HepG2 (cell line): ENCODE measurements around the gene RAPGEF5. TPM values are rescaled to one million over a fixed set of nuclear protein-coding genes. Genes with fewer than 3 reads are reported as not detected.

Experiments
- ATF1 ChIP-seq: IDR thresholded peaks from 2 replicates; pipeline ENCODE4 v1.6.1; 2016; ENCODE audit warnings: mild to moderate bottlenecking, control low read depth
- ELF4 ChIP-seq: sonication (generic); formaldehyde crosslinking; IDR thresholded peaks from 2 replicates; pipeline ENCODE4 v1.5.0; 2020; ENCODE audit warnings: missing genetic modification reagents, mild to moderate bottlenecking, moderate library complexity, borderline replicate concordance
- HDAC1 ChIP-seq: sonication (generic); formaldehyde crosslinking; IDR thresholded peaks from 2 replicates; pipeline ENCODE4 v1.5.1; 2020; ENCODE audit warnings: mild to moderate bottlenecking, missing genetic modification reagents
- REXO4 ChIP-seq: sonication (generic); formaldehyde crosslinking; IDR thresholded peaks from 2 replicates; pipeline ENCODE4 v1.8.0; 2022; ENCODE audit warnings: missing genetic modification reagents, mild to moderate bottlenecking, borderline replicate concordance
- TOPORS ChIP-seq: sonication (generic); formaldehyde crosslinking; IDR thresholded peaks from 2 replicates; pipeline ENCODE4 v1.8.0; 2023; ENCODE audit warnings: mild to moderate bottlenecking, missing genetic modification reagents
- XBP1 ChIP-seq: sonication (generic); formaldehyde crosslinking; IDR thresholded peaks from 2 replicates; pipeline ENCODE4 v1.5.0; 2020; ENCODE audit warnings: missing genetic modification reagents
- YEATS2 ChIP-seq: sonication (generic); formaldehyde crosslinking; IDR thresholded peaks from 2 replicates; pipeline ENCODE4 v1.4.0; 2020; ENCODE audit warnings: missing genetic modification reagents, borderline replicate concordance
- ZMYM2 ChIP-seq: sonication (generic); formaldehyde crosslinking; IDR thresholded peaks from 2 replicates; pipeline ENCODE4 v1.8.0; 2022; ENCODE audit warnings: mild to moderate bottlenecking, missing genetic modification reagents
- ZNF24 ChIP-seq: fragments of 450-650 bp; IDR thresholded peaks from 2 replicates; pipeline ENCODE4 v1.6.1; 2017; ENCODE audit warnings: antibody characterized with exemption, mild to moderate bottlenecking
- ZNF335 ChIP-seq: sonication (generic); formaldehyde crosslinking; IDR thresholded peaks from 2 replicates; pipeline ENCODE4 v1.4.0; 2020; ENCODE audit warnings: missing genetic modification reagents
- ZNF430 ChIP-seq: sonication (generic); formaldehyde crosslinking; IDR thresholded peaks from 2 replicates; pipeline ENCODE4 v1.9.0; 2021; ENCODE audit warnings: mild to moderate bottlenecking, missing genetic modification reagents
- ZNF816 ChIP-seq: sonication (generic); formaldehyde crosslinking; IDR thresholded peaks from 2 replicates; pipeline ENCODE4 v1.8.0; 2022; ENCODE audit warnings: missing genetic modification reagents, mild to moderate bottlenecking, borderline replicate concordance
- ZUFSP ChIP-seq: sonication (generic); formaldehyde crosslinking; IDR thresholded peaks from 2 replicates; pipeline ENCODE4 v1.9.0; 2021; ENCODE audit warnings: missing genetic modification reagents, mild to moderate bottlenecking, borderline replicate concordance
- polyA plus RNA-seq, 8 experiments: library from polyadenylated mRNA; depleted of rRNA in 3 of 8; stranded (reverse) in 7 of 8; unstranded in 1 of 8; fragments of >200 nt; fragmentation: Illumina TruSeq in 4 of 8; extraction: Trizol in 4 of 8; gene quantifications; 2 replicates each; pipeline versions ENCODE4 v1.2.1 to v1.2.3, GENCODE V29; 2011 to 2016; ENCODE audit warnings: low read depth in 4 of 8, missing spikeins in 1 of 8, mixed read lengths in 1 of 8; ENCODE audit not compliant: insufficient read depth in 1 of 8
- total RNA-seq, 5 experiments: library from RNA; depleted of rRNA; stranded (reverse); fragments of >200 nt; fragmentation: Illumina TruSeq; extraction: Trizol; gene quantifications; 2 replicates each; pipeline ENCODE4 v1.2.3, GENCODE V29; 2016; ENCODE audit warnings: low read depth in 1 of 5
- TF ChIP-seq, protein P1 (sequence below): sonication (generic); formaldehyde crosslinking; IDR thresholded peaks from 2 replicates; pipeline ENCODE4 v1.4.0; 2020; ENCODE audit warnings: missing genetic modification reagents
- TF ChIP-seq, protein P2 (sequence below): sonication (generic); formaldehyde crosslinking; IDR thresholded peaks from 2 replicates; pipeline ENCODE4 v1.8.0; 2022; ENCODE audit warnings: mild to moderate bottlenecking, missing genetic modification reagents, moderate library complexity
- TF ChIP-seq, protein P3 (sequence below): sonication (generic); formaldehyde crosslinking; IDR thresholded peaks from 2 replicates; pipeline ENCODE4; 2020; ENCODE audit warnings: missing genetic modification reagents, mild to moderate bottlenecking, borderline replicate concordance
- TF ChIP-seq, protein P4 (sequence below): sonication (generic); formaldehyde crosslinking; IDR thresholded peaks from 2 replicates; pipeline ENCODE4 v1.4.0; 2020; ENCODE audit warnings: missing genetic modification reagents

Gene RAPGEF5
- total and polyA plus RNA-seq, 2 of the 13 experiments (the other 11 are each of a cell fraction or from before 2014, with no cell fraction given), result 17.1 to 23.4 TPM

DNA sequence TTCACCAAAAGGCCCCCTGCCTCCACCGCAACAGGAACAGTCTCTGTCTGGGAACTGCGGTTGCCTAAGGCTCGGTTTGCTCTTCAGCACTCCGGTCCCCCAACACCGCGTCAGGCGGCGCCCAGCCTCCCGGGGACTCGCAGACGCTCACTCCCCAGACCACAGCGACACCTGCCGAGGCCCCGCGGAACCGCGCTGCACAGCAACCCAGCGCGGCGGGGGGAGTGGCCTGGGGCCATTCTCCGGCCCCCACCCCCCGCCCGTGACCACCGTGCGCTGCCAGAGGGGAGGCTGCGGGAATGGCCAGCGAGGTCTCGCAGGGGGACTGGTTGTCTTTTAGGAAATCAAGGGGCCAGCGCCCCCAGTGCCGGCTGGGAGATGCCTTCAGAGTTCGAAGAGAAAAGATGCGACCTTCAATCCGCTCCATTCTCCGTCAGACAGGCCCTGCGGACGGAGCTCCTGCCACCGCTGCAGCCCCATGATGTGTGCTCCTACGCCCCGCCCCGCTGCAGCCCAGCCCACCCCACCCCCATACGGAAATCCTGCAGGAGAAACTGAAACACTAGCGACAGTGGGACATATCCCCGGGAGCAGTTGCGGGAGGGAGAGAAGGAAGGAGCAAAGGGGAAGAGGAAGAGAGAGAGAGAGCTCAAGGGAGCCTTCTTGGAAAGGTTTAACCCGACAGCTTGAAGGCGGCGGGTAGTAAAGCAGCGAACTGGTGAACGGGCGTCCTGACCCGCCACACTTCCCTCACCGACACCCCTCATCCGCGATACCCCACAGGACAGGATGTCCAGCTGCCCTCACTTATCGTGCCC is 273.9 kb downstream of the RAPGEF5 start (continued):
- TF ChIP-seq, protein P1, sequence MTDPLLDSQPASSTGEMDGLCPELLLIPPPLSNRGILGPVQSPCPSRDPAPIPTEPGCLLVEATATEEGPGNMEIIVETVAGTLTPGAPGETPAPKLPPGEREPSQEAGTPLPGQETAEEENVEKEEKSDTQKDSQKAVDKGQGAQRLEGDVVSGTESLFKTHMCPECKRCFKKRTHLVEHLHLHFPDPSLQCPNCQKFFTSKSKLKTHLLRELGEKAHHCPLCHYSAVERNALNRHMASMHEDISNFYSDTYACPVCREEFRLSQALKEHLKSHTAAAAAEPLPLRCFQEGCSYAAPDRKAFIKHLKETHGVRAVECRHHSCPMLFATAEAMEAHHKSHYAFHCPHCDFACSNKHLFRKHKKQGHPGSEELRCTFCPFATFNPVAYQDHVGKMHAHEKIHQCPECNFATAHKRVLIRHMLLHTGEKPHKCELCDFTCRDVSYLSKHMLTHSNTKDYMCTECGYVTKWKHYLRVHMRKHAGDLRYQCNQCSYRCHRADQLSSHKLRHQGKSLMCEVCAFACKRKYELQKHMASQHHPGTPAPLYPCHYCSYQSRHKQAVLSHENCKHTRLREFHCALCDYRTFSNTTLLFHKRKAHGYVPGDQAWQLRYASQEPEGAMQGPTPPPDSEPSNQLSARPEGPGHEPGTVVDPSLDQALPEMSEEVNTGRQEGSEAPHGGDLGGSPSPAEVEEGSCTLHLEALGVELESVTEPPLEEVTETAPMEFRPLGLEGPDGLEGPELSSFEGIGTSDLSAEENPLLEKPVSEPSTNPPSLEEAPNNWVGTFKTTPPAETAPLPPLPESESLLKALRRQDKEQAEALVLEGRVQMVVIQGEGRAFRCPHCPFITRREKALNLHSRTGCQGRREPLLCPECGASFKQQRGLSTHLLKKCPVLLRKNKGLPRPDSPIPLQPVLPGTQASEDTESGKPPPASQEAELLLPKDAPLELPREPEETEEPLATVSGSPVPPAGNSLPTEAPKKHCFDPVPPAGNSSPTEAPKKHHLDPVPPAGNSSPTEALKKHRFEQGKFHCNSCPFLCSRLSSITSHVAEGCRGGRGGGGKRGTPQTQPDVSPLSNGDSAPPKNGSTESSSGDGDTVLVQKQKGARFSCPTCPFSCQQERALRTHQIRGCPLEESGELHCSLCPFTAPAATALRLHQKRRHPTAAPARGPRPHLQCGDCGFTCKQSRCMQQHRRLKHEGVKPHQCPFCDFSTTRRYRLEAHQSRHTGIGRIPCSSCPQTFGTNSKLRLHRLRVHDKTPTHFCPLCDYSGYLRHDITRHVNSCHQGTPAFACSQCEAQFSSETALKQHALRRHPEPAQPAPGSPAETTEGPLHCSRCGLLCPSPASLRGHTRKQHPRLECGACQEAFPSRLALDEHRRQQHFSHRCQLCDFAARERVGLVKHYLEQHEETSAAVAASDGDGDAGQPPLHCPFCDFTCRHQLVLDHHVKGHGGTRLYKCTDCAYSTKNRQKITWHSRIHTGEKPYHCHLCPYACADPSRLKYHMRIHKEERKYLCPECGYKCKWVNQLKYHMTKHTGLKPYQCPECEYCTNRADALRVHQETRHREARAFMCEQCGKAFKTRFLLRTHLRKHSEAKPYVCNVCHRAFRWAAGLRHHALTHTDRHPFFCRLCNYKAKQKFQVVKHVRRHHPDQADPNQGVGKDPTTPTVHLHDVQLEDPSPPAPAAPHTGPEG (CRISPR knock-in tag), result no peak
- no peak for TF ChIP-seq ATF1 (CRISPR knock-in tag)
- no peak for TF ChIP-seq ZUFSP (CRISPR knock-in tag)
- no peak for TF ChIP-seq TOPORS (CRISPR knock-in tag)
- no peak for TF ChIP-seq ZNF24
- no peak for TF ChIP-seq ELF4 (CRISPR knock-in tag)
- TF ChIP-seq, protein P2, sequence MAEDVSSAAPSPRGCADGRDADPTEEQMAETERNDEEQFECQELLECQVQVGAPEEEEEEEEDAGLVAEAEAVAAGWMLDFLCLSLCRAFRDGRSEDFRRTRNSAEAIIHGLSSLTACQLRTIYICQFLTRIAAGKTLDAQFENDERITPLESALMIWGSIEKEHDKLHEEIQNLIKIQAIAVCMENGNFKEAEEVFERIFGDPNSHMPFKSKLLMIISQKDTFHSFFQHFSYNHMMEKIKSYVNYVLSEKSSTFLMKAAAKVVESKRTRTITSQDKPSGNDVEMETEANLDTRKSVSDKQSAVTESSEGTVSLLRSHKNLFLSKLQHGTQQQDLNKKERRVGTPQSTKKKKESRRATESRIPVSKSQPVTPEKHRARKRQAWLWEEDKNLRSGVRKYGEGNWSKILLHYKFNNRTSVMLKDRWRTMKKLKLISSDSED (CRISPR knock-in tag), result no peak
- peak; percentile 55; the same call in 1 of the 2 replicates for TF ChIP-seq YEATS2 (CRISPR knock-in tag)
- TF ChIP-seq, protein P3, sequence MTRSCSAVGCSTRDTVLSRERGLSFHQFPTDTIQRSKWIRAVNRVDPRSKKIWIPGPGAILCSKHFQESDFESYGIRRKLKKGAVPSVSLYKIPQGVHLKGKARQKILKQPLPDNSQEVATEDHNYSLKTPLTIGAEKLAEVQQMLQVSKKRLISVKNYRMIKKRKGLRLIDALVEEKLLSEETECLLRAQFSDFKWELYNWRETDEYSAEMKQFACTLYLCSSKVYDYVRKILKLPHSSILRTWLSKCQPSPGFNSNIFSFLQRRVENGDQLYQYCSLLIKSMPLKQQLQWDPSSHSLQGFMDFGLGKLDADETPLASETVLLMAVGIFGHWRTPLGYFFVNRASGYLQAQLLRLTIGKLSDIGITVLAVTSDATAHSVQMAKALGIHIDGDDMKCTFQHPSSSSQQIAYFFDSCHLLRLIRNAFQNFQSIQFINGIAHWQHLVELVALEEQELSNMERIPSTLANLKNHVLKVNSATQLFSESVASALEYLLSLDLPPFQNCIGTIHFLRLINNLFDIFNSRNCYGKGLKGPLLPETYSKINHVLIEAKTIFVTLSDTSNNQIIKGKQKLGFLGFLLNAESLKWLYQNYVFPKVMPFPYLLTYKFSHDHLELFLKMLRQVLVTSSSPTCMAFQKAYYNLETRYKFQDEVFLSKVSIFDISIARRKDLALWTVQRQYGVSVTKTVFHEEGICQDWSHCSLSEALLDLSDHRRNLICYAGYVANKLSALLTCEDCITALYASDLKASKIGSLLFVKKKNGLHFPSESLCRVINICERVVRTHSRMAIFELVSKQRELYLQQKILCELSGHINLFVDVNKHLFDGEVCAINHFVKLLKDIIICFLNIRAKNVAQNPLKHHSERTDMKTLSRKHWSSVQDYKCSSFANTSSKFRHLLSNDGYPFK (CRISPR knock-in tag), result no peak
- TF ChIP-seq ZMYM2, result no peak
- TF ChIP-seq ZNF430 (CRISPR knock-in tag), result no peak
- TF ChIP-seq ZNF816 (CRISPR knock-in tag), result no peak
- no peak for TF ChIP-seq ZNF335
- no peak for TF ChIP-seq REXO4 (CRISPR knock-in tag)
- TF ChIP-seq, protein P4, sequence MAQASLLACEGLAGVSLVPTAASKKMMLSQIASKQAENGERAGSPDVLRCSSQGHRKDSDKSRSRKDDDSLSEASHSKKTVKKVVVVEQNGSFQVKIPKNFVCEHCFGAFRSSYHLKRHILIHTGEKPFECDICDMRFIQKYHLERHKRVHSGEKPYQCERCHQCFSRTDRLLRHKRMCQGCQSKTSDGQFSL (CRISPR knock-in tag), result no peak
- no peak for TF ChIP-seq XBP1 (CRISPR knock-in tag)
- peak; percentile 69 for TF ChIP-seq HDAC1 (CRISPR knock-in tag)
